Smooth muscle cell (in vitro differentiated cells): ENCODE data around the gene AAK1. TPM values are rescaled to one million over a fixed set of nuclear protein-coding genes. Genes with fewer than 3 reads are reported as not detected.

Source experiments
- DNase-seq: peaks from one replicate; lab custom pipeline; 2025; ENCODE audit not compliant: unreplicated experiment; lab: John Stamatoyannopoulos, UW
- H2AFZ ChIP-seq: fragments of 200-600 bp; sonication (generic); 2 replicates; pipeline ENCODE4 v1.6.0; 2016; ENCODE audit warnings: antibody characterized with exemption, low read depth, mild to moderate bottlenecking
- H3F3A ChIP-seq: fragments of 200-600 bp; sonication (generic); 2 replicates; pipeline ENCODE4 v1.6.0; 2017; ENCODE audit warnings: antibody characterized with exemption, low read depth
- H3K27ac ChIP-seq: fragments of 200-600 bp; sonication (generic); 2 replicates; pipeline ENCODE4 v1.5.1; 2016; ENCODE audit warnings: low read depth, mild to moderate bottlenecking
- H3K27me3 ChIP-seq: fragments of 200-600 bp; sonication (generic); 2 replicates; pipeline ENCODE4 v1.6.1; 2016; ENCODE audit warnings: low read depth, mild to moderate bottlenecking
- H3K36me3 ChIP-seq: fragments of 200-600 bp; sonication (generic); 2 replicates; pipeline ENCODE4 v1.5.1; 2016; ENCODE audit warnings: low read depth
- H3K4me1 ChIP-seq: fragments of 200-600 bp; sonication (generic); 2 replicates; pipeline ENCODE4 v1.5.1; 2016; ENCODE audit warnings: low read depth
- H3K4me2 ChIP-seq: fragments of 200-600 bp; sonication (generic); 2 replicates; pipeline ENCODE4 v1.6.0; 2016; ENCODE audit warnings: mild to moderate bottlenecking
- H3K4me3 ChIP-seq: fragments of 200-600 bp; sonication (generic); 2 replicates; pipeline ENCODE4 v1.5.1; 2016; ENCODE audit warnings: mild to moderate bottlenecking
- H3K79me2 ChIP-seq: fragments of 200-600 bp; sonication (generic); 2 replicates; pipeline ENCODE4 v1.6.0; 2016; ENCODE audit warnings: low read depth, mild to moderate bottlenecking
- H3K9ac ChIP-seq: fragments of 200-600 bp; sonication (generic); 2 replicates; pipeline ENCODE4 v1.6.0; 2016; ENCODE audit warnings: low read depth
- H3K9me3 ChIP-seq: fragments of 200-600 bp; sonication (generic); replicated peaks from 2 replicates; pipeline ENCODE4 v1.5.1; 2016; ENCODE audit warnings: low read depth
- H4K20me1 ChIP-seq: fragments of 200-600 bp; sonication (generic); 2 replicates; pipeline ENCODE4 v1.6.0; 2016; ENCODE audit warnings: low read depth
- WGBS: methylation state at CpG from one replicate; pipeline ENCODE4 v1.1.7; 2016; ENCODE audit warnings: low lambda C conversion rate; 5-methylcytosine and 5-hydroxymethylcytosine counted together
- polyA plus RNA-seq: library from polyadenylated mRNA; unstranded; fragments of >200 nt; fragmentation: Nextera tagmentation; extraction: Ambion mirVana; gene quantifications from 2 replicates; pipeline ENCODE4 v1.2.1, GENCODE V29; 2016
- total RNA-seq: library from RNA; depleted of rRNA; stranded (reverse); fragments of >200 nt; gene quantifications from 2 replicates; pipeline ENCODE4 v1.2.3, GENCODE V29; 2014
- TF ChIP-seq, protein P1 (sequence below): fragments of 200-600 bp; sonication (generic); IDR thresholded peaks from 2 replicates; pipeline ENCODE4 v1.5.1; 2017; ENCODE audit warnings: borderline replicate concordance, mild to moderate bottlenecking, antibody characterized with exemption; ENCODE audit not compliant: insufficient read depth, poor library complexity, severe bottlenecking

AAK1 gene
- total and polyA plus RNA-seq, 2 experiments from 2014 or later, result 26.9 to 47.7 TPM

DNA sequence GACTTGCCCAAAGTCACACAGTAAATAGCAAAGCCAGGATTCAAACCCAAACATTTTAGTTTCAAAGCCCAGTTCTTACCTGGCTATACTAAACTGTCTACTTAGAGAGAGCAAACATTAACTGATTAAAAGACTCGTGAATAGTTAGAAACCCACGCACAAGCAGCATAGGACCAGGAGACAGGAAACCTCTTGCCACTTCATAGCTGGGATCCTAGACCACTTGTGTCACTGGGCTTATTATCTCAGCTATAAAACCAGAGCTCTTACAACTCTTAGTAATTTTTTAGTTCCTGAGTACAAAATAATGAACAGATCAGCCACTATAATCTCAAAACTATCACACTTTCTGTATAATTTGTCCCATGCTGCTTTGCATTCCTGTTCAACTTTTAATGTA lies 2.4 kb upstream of the AAK1 start:
- Histone ChIP-seq H3F3A (peaks cover 11% of the 10 kb centered on the region), H3K9ac (no peak overlapping the region), H3K4me2 (peak overlapping the region; percentile 89), H3K36me3 (no peaks in the 10 kb centered on the region), H3K27me3 (no peaks in the 10 kb centered on the region), H3K27ac (peak overlapping the region; percentile 97), H2AFZ (no peak overlapping the region), H3K4me1 (peaks cover 28% of the 10 kb centered on the region), H3K79me2 (peaks cover 20% of the 10 kb centered on the region), H3K9me3 (no peaks in the 10 kb centered on the region), H4K20me1 (peaks cover 15% of the 10 kb centered on the region), H3K4me3 (no peak overlapping the region)
- TF ChIP-seq, protein P1, sequence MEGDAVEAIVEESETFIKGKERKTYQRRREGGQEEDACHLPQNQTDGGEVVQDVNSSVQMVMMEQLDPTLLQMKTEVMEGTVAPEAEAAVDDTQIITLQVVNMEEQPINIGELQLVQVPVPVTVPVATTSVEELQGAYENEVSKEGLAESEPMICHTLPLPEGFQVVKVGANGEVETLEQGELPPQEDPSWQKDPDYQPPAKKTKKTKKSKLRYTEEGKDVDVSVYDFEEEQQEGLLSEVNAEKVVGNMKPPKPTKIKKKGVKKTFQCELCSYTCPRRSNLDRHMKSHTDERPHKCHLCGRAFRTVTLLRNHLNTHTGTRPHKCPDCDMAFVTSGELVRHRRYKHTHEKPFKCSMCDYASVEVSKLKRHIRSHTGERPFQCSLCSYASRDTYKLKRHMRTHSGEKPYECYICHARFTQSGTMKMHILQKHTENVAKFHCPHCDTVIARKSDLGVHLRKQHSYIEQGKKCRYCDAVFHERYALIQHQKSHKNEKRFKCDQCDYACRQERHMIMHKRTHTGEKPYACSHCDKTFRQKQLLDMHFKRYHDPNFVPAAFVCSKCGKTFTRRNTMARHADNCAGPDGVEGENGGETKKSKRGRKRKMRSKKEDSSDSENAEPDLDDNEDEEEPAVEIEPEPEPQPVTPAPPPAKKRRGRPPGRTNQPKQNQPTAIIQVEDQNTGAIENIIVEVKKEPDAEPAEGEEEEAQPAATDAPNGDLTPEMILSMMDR, result no peak
- no peak for DNase-seq
- 35% methylated on average over 2 of the region's 2 CpGs for WGBS

DNA sequence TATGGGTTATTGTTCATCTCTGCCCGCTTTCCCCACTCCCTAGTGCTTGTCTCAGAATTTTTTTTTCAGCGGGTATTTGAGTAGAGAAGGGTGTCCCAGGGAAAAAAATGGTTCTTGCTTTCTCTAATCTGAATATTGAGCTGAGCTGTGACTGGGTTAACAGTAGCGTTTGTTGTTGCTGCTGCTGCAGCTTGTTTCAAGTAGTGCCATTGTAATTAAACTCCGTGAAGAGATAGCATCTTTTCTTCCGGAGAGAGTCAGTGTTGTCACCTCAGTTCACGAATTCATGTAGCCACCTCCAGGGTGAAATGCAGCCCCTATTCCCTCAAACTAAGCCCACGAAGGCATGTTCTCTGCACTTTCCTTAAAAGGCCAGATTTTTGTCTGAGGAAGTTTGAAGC lies 1.5 kb upstream of the AAK1 start:
- DNase-seq, result no peak
- Histone ChIP-seq H3K9ac (peak overlapping the region; percentile 96), H3K4me3 (peak overlapping the region; percentile 97), H3K79me2 (peaks cover 29% of the 10 kb centered on the region), H3K36me3 (no peaks in the 10 kb centered on the region), H2AFZ (peak overlapping the region; percentile 52), H3F3A (peaks cover 11% of the 10 kb centered on the region), H3K27me3 (no peaks in the 10 kb centered on the region), H3K4me2 (peak overlapping the region; percentile 89), H4K20me1 (peaks cover 24% of the 10 kb centered on the region), H3K4me1 (peaks cover 28% of the 10 kb centered on the region), H3K27ac (peak overlapping the region; percentile 97), H3K9me3 (no peaks in the 10 kb centered on the region)
- TF ChIP-seq, protein P1, result no peak
- 16% methylated on average over 7 of the region's 7 CpGs for whole genome bisulfite sequencing

DNA sequence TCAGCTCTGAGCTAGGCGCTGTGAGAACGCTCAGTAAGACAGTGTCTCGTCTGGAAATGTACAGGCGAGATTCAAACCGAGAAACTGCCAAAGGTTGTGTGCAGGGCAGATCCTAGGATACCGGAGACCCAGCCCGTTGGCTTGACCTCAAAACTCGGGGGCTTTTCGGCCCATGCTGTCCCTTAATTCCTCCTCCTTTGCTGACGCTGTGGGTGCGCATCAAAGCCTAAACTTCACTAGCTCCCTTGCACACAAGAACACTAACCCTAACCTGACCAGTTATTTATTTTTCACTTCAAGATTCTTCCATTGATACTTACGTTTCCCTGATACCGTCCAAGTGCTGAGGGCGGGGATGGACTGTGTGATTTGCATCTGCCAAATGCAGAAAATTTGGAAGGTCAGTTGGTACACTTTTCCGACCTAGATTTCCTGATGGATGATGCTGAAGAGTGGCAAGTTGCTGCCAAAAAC lies 1.0 kb upstream of the AAK1 start:
- H3K9ac ChIP-seq, result peak overlapping the region; percentile 96
- peak overlapping the region; percentile 97 for H3K27ac ChIP-seq
- H4K20me1 ChIP-seq, result peaks cover 29% of the 10 kb centered on the region
- peak overlapping the region; percentile 97 for H3K4me3 ChIP-seq
- peak overlapping the region; percentile 93 for H2AFZ ChIP-seq
- WGBS, result 11% methylated on average over 15 of the region's 15 CpGs
- peak overlapping the region; percentile 89 for H3K4me2 ChIP-seq
- peaks cover 28% of the 10 kb centered on the region for H3K4me1 ChIP-seq
- no peaks in the 10 kb centered on the region for H3K36me3 ChIP-seq
- TF ChIP-seq, protein P1, result no peak
- H3K27me3 ChIP-seq, result no peaks in the 10 kb centered on the region
- peaks cover 11% of the 10 kb centered on the region for H3F3A ChIP-seq
- DNase-seq, result no peak
- no peaks in the 10 kb centered on the region for H3K9me3 ChIP-seq
- H3K79me2 ChIP-seq, result peaks cover 32% of the 10 kb centered on the region
